Measurements from ENCODE around the gene COMMD9.

The COMMD9 gene

GRCh38 chr11:36264011-36264972 is 24.9 kb downstream of the COMMD9 start:
- H3K4me3 ChIP-seq (ENCODE audit: low read length) = no peak overlapping the region
- H3K27me3 ChIP-seq (ENCODE audit: control insufficient read depth, insufficient read depth, low read length) = no peaks in the 10 kb centered on the region
- H3K9ac ChIP-seq (ENCODE audit: low read length) = no peak overlapping the region
- H3K4me1 ChIP-seq (ENCODE audit: control insufficient read depth, insufficient read depth, low read length) = no peaks in the 10 kb centered on the region
- H3K36me3 ChIP-seq (ENCODE audit: control insufficient read depth, insufficient read depth, low read length) = no peaks in the 10 kb centered on the region
- no peak overlapping the region for H3K27ac ChIP-seq (ENCODE audit: low read depth, low read length)

GRCh38 chr11:36261094-36261493 is 28.1 kb downstream of the COMMD9 start:
- H3K36me3 ChIP-seq (ENCODE audit: control insufficient read depth, insufficient read depth, low read length) = no peaks in the 10 kb centered on the region
- no peaks in the 10 kb centered on the region for H3K4me1 ChIP-seq (ENCODE audit: control insufficient read depth, insufficient read depth, low read length)
- no peak overlapping the region for H3K9ac ChIP-seq (ENCODE audit: low read length)
- H3K27ac ChIP-seq (ENCODE audit: low read depth, low read length) = no peak overlapping the region
- H3K4me3 ChIP-seq (ENCODE audit: low read length) = no peak overlapping the region
- H3K27me3 ChIP-seq (ENCODE audit: control insufficient read depth, insufficient read depth, low read length) = no peaks in the 10 kb centered on the region

GRCh38 chr11:36258730-36259360 is 30.4 kb downstream of the COMMD9 start:
- no peaks in the 10 kb centered on the region for H3K4me1 ChIP-seq (ENCODE audit: control insufficient read depth, insufficient read depth, low read length)
- H3K27ac ChIP-seq (ENCODE audit: low read depth, low read length) = no peak overlapping the region
- H3K9ac ChIP-seq (ENCODE audit: low read length) = no peak overlapping the region
- no peak overlapping the region for H3K4me3 ChIP-seq (ENCODE audit: low read length)
- H3K36me3 ChIP-seq (ENCODE audit: control insufficient read depth, insufficient read depth, low read length) = no peaks in the 10 kb centered on the region
- no peaks in the 10 kb centered on the region for H3K27me3 ChIP-seq (ENCODE audit: control insufficient read depth, insufficient read depth, low read length)

- no peak overlapping the region for H3K4me3 ChIP-seq (ENCODE audit: low read length)
- H3K27me3 ChIP-seq (ENCODE audit: control insufficient read depth, insufficient read depth, low read length) = no peaks in the 10 kb centered on the region
- H3K27ac ChIP-seq (ENCODE audit: low read depth, low read length) = no peak overlapping the region
- H3K4me1 ChIP-seq (ENCODE audit: control insufficient read depth, insufficient read depth, low read length) = no peaks in the 10 kb centered on the region
- H3K36me3 ChIP-seq (ENCODE audit: control insufficient read depth, insufficient read depth, low read length) = no peaks in the 10 kb centered on the region
- H3K9ac ChIP-seq (ENCODE audit: low read length) = no peak overlapping the region
Observed at GRCh38 chr11:36257351-36257750, 31.9 kb downstream of the COMMD9 start.

GRCh38 chr11:36254713-36255112 is 34.5 kb downstream of the COMMD9 start:
- no peaks in the 10 kb centered on the region for H3K36me3 ChIP-seq (ENCODE audit: control insufficient read depth, insufficient read depth, low read length)
- H3K27me3 ChIP-seq (ENCODE audit: control insufficient read depth, insufficient read depth, low read length) = no peaks in the 10 kb centered on the region
- no peak overlapping the region for H3K27ac ChIP-seq (ENCODE audit: low read depth, low read length)
- H3K9ac ChIP-seq (ENCODE audit: low read length) = no peak overlapping the region
- H3K4me1 ChIP-seq (ENCODE audit: control insufficient read depth, insufficient read depth, low read length) = no peaks in the 10 kb centered on the region
- H3K4me3 ChIP-seq (ENCODE audit: low read length) = no peak overlapping the region

- H3K4me1 ChIP-seq (ENCODE audit: control insufficient read depth, insufficient read depth, low read length) = no peaks in the 10 kb centered on the region
- H3K9ac ChIP-seq (ENCODE audit: low read length) = no peak overlapping the region
- no peaks in the 10 kb centered on the region for H3K36me3 ChIP-seq (ENCODE audit: control insufficient read depth, insufficient read depth, low read length)
- H3K27ac ChIP-seq (ENCODE audit: low read depth, low read length) = no peak overlapping the region
- H3K4me3 ChIP-seq (ENCODE audit: low read length) = no peak overlapping the region
- no peaks in the 10 kb centered on the region for H3K27me3 ChIP-seq (ENCODE audit: control insufficient read depth, insufficient read depth, low read length)
Observed at GRCh38 chr11:36253238-36253637, 36.0 kb downstream of the COMMD9 start.

- no peaks in the 10 kb centered on the region for H3K27me3 ChIP-seq (ENCODE audit: control insufficient read depth, insufficient read depth, low read length)
- H3K9ac ChIP-seq (ENCODE audit: low read length) = no peak overlapping the region
- no peaks in the 10 kb centered on the region for H3K4me1 ChIP-seq (ENCODE audit: control insufficient read depth, insufficient read depth, low read length)
- no peak overlapping the region for H3K27ac ChIP-seq (ENCODE audit: low read depth, low read length)
- H3K4me3 ChIP-seq (ENCODE audit: low read length) = no peak overlapping the region
- H3K36me3 ChIP-seq (ENCODE audit: control insufficient read depth, insufficient read depth, low read length) = no peaks in the 10 kb centered on the region
Observed at GRCh38 chr11:36251823-36252222, 37.4 kb downstream of the COMMD9 start.

- no peak overlapping the region for H3K9ac ChIP-seq (ENCODE audit: low read length)
- no peaks in the 10 kb centered on the region for H3K36me3 ChIP-seq (ENCODE audit: control insufficient read depth, insufficient read depth, low read length)
- H3K27ac ChIP-seq (ENCODE audit: low read depth, low read length) = no peak overlapping the region
- H3K4me1 ChIP-seq (ENCODE audit: control insufficient read depth, insufficient read depth, low read length) = no peaks in the 10 kb centered on the region
- H3K27me3 ChIP-seq (ENCODE audit: control insufficient read depth, insufficient read depth, low read length) = no peaks in the 10 kb centered on the region
- H3K4me3 ChIP-seq (ENCODE audit: low read length) = no peak overlapping the region
Observed at GRCh38 chr11:36249246-36249645, 40.0 kb downstream of the COMMD9 start.

- Histone ChIP-seq H3K27ac (ENCODE audit: low read depth, low read length) (no peak overlapping the region), H3K36me3 (ENCODE audit: control insufficient read depth, insufficient read depth, low read length) (no peaks in the 10 kb centered on the region), H3K27me3 (ENCODE audit: control insufficient read depth, insufficient read depth, low read length) (no peaks in the 10 kb centered on the region), H3K4me3 (ENCODE audit: low read length) (no peak overlapping the region), H3K9ac (ENCODE audit: low read length) (no peak overlapping the region), H3K4me1 (ENCODE audit: control insufficient read depth, insufficient read depth, low read length) (no peaks in the 10 kb centered on the region)
Observed at GRCh38 chr11:36248436-36248835, 40.8 kb downstream of the COMMD9 start.

GRCh38 chr11:36247493-36247892 is 41.7 kb downstream of the COMMD9 start:
- Histone ChIP-seq H3K4me3 (ENCODE audit: low read length) (no peak overlapping the region), H3K27ac (ENCODE audit: low read depth, low read length) (no peak overlapping the region), H3K36me3 (ENCODE audit: control insufficient read depth, insufficient read depth, low read length) (no peaks in the 10 kb centered on the region), H3K9ac (ENCODE audit: low read length) (no peak overlapping the region), H3K27me3 (ENCODE audit: control insufficient read depth, insufficient read depth, low read length) (no peaks in the 10 kb centered on the region), H3K4me1 (ENCODE audit: control insufficient read depth, insufficient read depth, low read length) (no peaks in the 10 kb centered on the region)

GRCh38 chr11:36243641-36244040 is 45.6 kb downstream of the COMMD9 start:
- no peak overlapping the region for H3K27ac ChIP-seq (ENCODE audit: low read depth, low read length)
- H3K4me3 ChIP-seq (ENCODE audit: low read length) = no peak overlapping the region
- H3K36me3 ChIP-seq (ENCODE audit: control insufficient read depth, insufficient read depth, low read length) = no peaks in the 10 kb centered on the region
- no peaks in the 10 kb centered on the region for H3K4me1 ChIP-seq (ENCODE audit: control insufficient read depth, insufficient read depth, low read length)
- no peak overlapping the region for H3K9ac ChIP-seq (ENCODE audit: low read length)
- H3K27me3 ChIP-seq (ENCODE audit: control insufficient read depth, insufficient read depth, low read length) = no peaks in the 10 kb centered on the region

GRCh38 chr11:36241497-36241896 is 47.7 kb downstream of the COMMD9 start:
- H3K36me3 ChIP-seq (ENCODE audit: control insufficient read depth, insufficient read depth, low read length) = no peaks in the 10 kb centered on the region
- H3K27me3 ChIP-seq (ENCODE audit: control insufficient read depth, insufficient read depth, low read length) = no peaks in the 10 kb centered on the region
- H3K4me3 ChIP-seq (ENCODE audit: low read length) = no peak overlapping the region
- H3K4me1 ChIP-seq (ENCODE audit: control insufficient read depth, insufficient read depth, low read length) = no peaks in the 10 kb centered on the region
- H3K27ac ChIP-seq (ENCODE audit: low read depth, low read length) = no peak overlapping the region
- no peak overlapping the region for H3K9ac ChIP-seq (ENCODE audit: low read length)

GRCh38 chr11:36240801-36241200 is 48.4 kb downstream of the COMMD9 start:
- Histone ChIP-seq H3K9ac (ENCODE audit: low read length) (no peak overlapping the region), H3K4me3 (ENCODE audit: low read length) (no peak overlapping the region), H3K36me3 (ENCODE audit: control insufficient read depth, insufficient read depth, low read length) (no peaks in the 10 kb centered on the region), H3K27me3 (ENCODE audit: control insufficient read depth, insufficient read depth, low read length) (no peaks in the 10 kb centered on the region), H3K27ac (ENCODE audit: low read depth, low read length) (no peak overlapping the region), H3K4me1 (ENCODE audit: control insufficient read depth, insufficient read depth, low read length) (no peaks in the 10 kb centered on the region)

Measured in rectal smooth muscle tissue (tissue), 1 donor.